SK-N-SH (cell line): ENCODE results near the gene SHC3. TPM values are rescaled to one million over a fixed set of nuclear protein-coding genes. Genes with fewer than 3 reads are reported as not detected.

Experiments used
- CTCF ChIA-PET: fragments of 300-600, 350-600 bp; formaldehyde crosslinking; extraction: SDS; loops from one replicate; lab custom pipeline; 2021; lab: Yijun Ruan, JAX
- POLR2A ChIA-PET: fragments of 350-600 bp; sonication (Branson Sonifier 250); formaldehyde crosslinking; extraction: SDS; loops from one replicate; lab custom pipeline; 2020; ENCODE audit warnings: antibody characterized with exemption, inconsistent platforms; lab: Yijun Ruan, JAX
- DNase-seq: peaks from one replicate; pipeline ENCODE4 v3.0.0; 2012
- H2AFZ ChIP-seq: fragments of 200-600 bp; sonication (generic); 2 replicates; pipeline ENCODE4 v1.8.1; 2016; ENCODE audit warnings: antibody characterized with exemption, mild to moderate bottlenecking, low read depth
- H3F3A ChIP-seq: fragments of 200-600 bp; sonication (generic); replicated peaks from 2 replicates; pipeline ENCODE3; 2016; ENCODE audit warnings: antibody characterized with exemption, mild to moderate bottlenecking; ENCODE audit not compliant: insufficient read depth
- H3K27ac ChIP-seq, 2 experiments: fragments of 200-500 bp in 1 of 2; fragments of 200-600 bp in 1 of 2; sonication (Bioruptor generic) in 1 of 2; sonication (generic), shearing (Covaris generic) in 1 of 2; 2 replicates each; pipeline versions ENCODE4 v1.5.1 to v1.6.1; 2014 to 2016; ENCODE audit warnings: low read depth in 2 of 2, inconsistent platforms in 1 of 2, low read length in 1 of 2, mild to moderate bottlenecking in 1 of 2, mixed read lengths in 1 of 2
- H3K27me3 ChIP-seq: fragments of 200-600 bp; sonication (generic), shearing (Covaris generic); 2 replicates; pipeline ENCODE4 v1.6.1; 2016; ENCODE audit warnings: mixed run types; ENCODE audit not compliant: insufficient read depth
- H3K36me3 ChIP-seq, 2 experiments: fragments of 200-500 bp in 1 of 2; fragments of 200-600 bp in 1 of 2; sonication (Bioruptor generic) in 1 of 2; sonication (generic) in 1 of 2; replicated peaks in 1 of 2; 2 replicates each; pipeline versions ENCODE3 to v1.5.1; 2014 to 2016; ENCODE audit warnings: low read length in 1 of 2, mild to moderate bottlenecking in 1 of 2; ENCODE audit not compliant: insufficient read depth in 2 of 2, control insufficient read depth in 1 of 2
- H3K4me1 ChIP-seq, 2 experiments: fragments of 200-500 bp in 1 of 2; fragments of 200-600 bp in 1 of 2; sonication (Bioruptor generic) in 1 of 2; sonication (generic), shearing (Covaris generic) in 1 of 2; 2 replicates each; pipeline versions ENCODE4 v1.5.1 to v1.6.1; 2014 to 2016; ENCODE audit warnings: low read depth in 1 of 2, low read length in 1 of 2, mixed run types in 1 of 2; ENCODE audit not compliant: insufficient read depth in 2 of 2, control insufficient read depth in 1 of 2
- H3K4me2 ChIP-seq: fragments of 200-600 bp; sonication (generic), shearing (Covaris generic); 2 replicates; pipeline ENCODE4 v1.6.1; 2017; ENCODE audit warnings: mixed run types
- H3K4me3 ChIP-seq, 2 experiments: fragments of 200-500 bp in 1 of 2; fragments of 200-600 bp in 1 of 2; sonication (Bioruptor generic) in 1 of 2; sonication (generic), shearing (Covaris generic) in 1 of 2; 2 replicates each; pipeline versions ENCODE4 v1.5.1 to v1.8.1; 2014 to 2016; ENCODE audit warnings: low read depth in 2 of 2, inconsistent platforms in 1 of 2, low read length in 1 of 2, mild to moderate bottlenecking in 1 of 2, mixed read lengths in 1 of 2, moderate library complexity in 1 of 2
- H3K79me2 ChIP-seq: fragments of 200-600 bp; sonication (generic); 2 replicates; pipeline ENCODE4 v1.8.1; 2017; ENCODE audit warnings: mild to moderate bottlenecking; ENCODE audit not compliant: insufficient read depth
- H3K9ac ChIP-seq: fragments of 200-600 bp; sonication (generic); 2 replicates; pipeline ENCODE4 v1.6.1; 2017; ENCODE audit warnings: mixed run types
- H3K9me2 ChIP-seq: fragments of 200-600 bp; sonication (generic); 2 replicates; pipeline ENCODE4 v1.6.1; 2017; ENCODE audit warnings: mixed run types
- H3K9me3 ChIP-seq: fragments of 200-600 bp; sonication (generic); 2 replicates; pipeline ENCODE4 v1.6.1; 2017; ENCODE audit warnings: mixed run types, mild to moderate bottlenecking, moderate library complexity
- H4K20me1 ChIP-seq: fragments of 200-600 bp; sonication (generic); 2 replicates; pipeline ENCODE4 v1.6.1; 2017; ENCODE audit warnings: mild to moderate bottlenecking, mixed run types; ENCODE audit not compliant: insufficient read depth
- EP300 ChIP-seq, 2 experiments: IDR thresholded peaks; 2 replicates each; pipeline versions ENCODE4 v1.4.0 to v1.6.1; 2012; ENCODE audit warnings: borderline replicate concordance in 1 of 2, low read depth in 1 of 2, low read length in 1 of 2
- EZH2phosphoT487 ChIP-seq: fragments of 200-600 bp; sonication (generic); IDR thresholded peaks from 2 replicates; pipeline ENCODE4 v1.6.1; 2017; ENCODE audit warnings: low read depth, mixed run types, mild to moderate bottlenecking, antibody characterized with exemption, moderate library complexity, borderline replicate concordance
- FOSL2 ChIP-seq: IDR thresholded peaks from 2 replicates; pipeline ENCODE4 v1.4.0; 2012; ENCODE audit warnings: low read depth, mild to moderate bottlenecking, moderate library complexity, borderline replicate concordance
- FOXJ3 ChIP-seq: sonication (generic); formaldehyde crosslinking; IDR thresholded peaks from 2 replicates; pipeline ENCODE4 v1.5.1; 2020; ENCODE audit warnings: mild to moderate bottlenecking, missing genetic modification reagents
- GABPA ChIP-seq: IDR thresholded peaks from 2 replicates; pipeline ENCODE4 v1.4.0; 2012; ENCODE audit warnings: low read depth, mild to moderate bottlenecking
- GATA2 ChIP-seq: sonication (generic); formaldehyde crosslinking; IDR thresholded peaks from 2 replicates; pipeline ENCODE4 v1.5.0; 2020; ENCODE audit warnings: mild to moderate bottlenecking, missing genetic modification reagents
- JUND ChIP-seq: IDR thresholded peaks from 2 replicates; pipeline ENCODE4 v1.4.0; 2012
- MEF2A ChIP-seq: IDR thresholded peaks from 2 replicates; pipeline ENCODE4 v1.4.0; 2012; ENCODE audit warnings: low read depth, borderline replicate concordance
- NFIC ChIP-seq: IDR thresholded peaks from 2 replicates; pipeline ENCODE4 v1.4.0; 2012; ENCODE audit warnings: borderline replicate concordance
- NRF1 ChIP-seq: IDR thresholded peaks from 2 replicates; pipeline ENCODE4 v1.6.1; 2012; ENCODE audit warnings: low read depth, mild to moderate bottlenecking, low read length
- POLR2AphosphoS5 ChIP-seq: IDR thresholded peaks from 2 replicates; pipeline ENCODE4 v1.6.1; 2012; ENCODE audit warnings: low read depth, low read length
- RAD21 ChIP-seq: IDR thresholded peaks from 2 replicates; pipeline ENCODE4 v1.6.1; 2012; ENCODE audit warnings: mild to moderate bottlenecking, low read length
- RCOR1 ChIP-seq: fragments of 150-350 bp; IDR thresholded peaks from 2 replicates; pipeline ENCODE4 v1.6.1; 2017; ENCODE audit warnings: antibody characterized with exemption, low read length
- RFX5 ChIP-seq: IDR thresholded peaks from 2 replicates; pipeline ENCODE4 v1.6.1; 2012; ENCODE audit warnings: mild to moderate bottlenecking, improper control_type of control experiment, low read length
- RXRA ChIP-seq: IDR thresholded peaks from 2 replicates; pipeline ENCODE4 v1.4.0; 2012; ENCODE audit warnings: low read depth, mild to moderate bottlenecking, borderline replicate concordance
- SIN3A ChIP-seq: IDR thresholded peaks from 2 replicates; pipeline ENCODE4 v1.6.1; 2012; ENCODE audit warnings: low read depth, mild to moderate bottlenecking, low read length, moderate library complexity, borderline replicate concordance
- SMC3 ChIP-seq: IDR thresholded peaks from 2 replicates; pipeline ENCODE4 v1.6.1; 2012; ENCODE audit warnings: low read depth, low read length, improper control_type of control experiment
- TAF1 ChIP-seq: IDR thresholded peaks from 2 replicates; pipeline ENCODE4 v1.6.1; 2012; ENCODE audit warnings: low read depth, mild to moderate bottlenecking, low read length, moderate library complexity, borderline replicate concordance
- TCF12 ChIP-seq: IDR thresholded peaks from 2 replicates; pipeline ENCODE4 v1.4.0; 2012
- TEAD4 ChIP-seq: IDR thresholded peaks from 2 replicates; pipeline ENCODE4 v1.4.0; 2012; ENCODE audit warnings: mild to moderate bottlenecking, borderline replicate concordance; ENCODE audit not compliant: insufficient read depth
- YY1 ChIP-seq: IDR thresholded peaks from 2 replicates; pipeline ENCODE4 v1.4.0; 2012; ENCODE audit warnings: low read depth, mild to moderate bottlenecking
- WGBS: methylation state at CpG from one replicate; pipeline ENCODE4 v1.1.6; 2017; ENCODE audit warnings: low lambda C conversion rate; 5-methylcytosine and 5-hydroxymethylcytosine counted together
- polyA plus RNA-seq, 3 experiments: library from polyadenylated mRNA; depleted of rRNA; stranded (reverse); fragments of >200 nt; gene quantifications; 2 replicates each; pipeline ENCODE4 v1.2.3, GENCODE V29; 2012
- TF ChIP-seq, protein P1 (sequence below): IDR thresholded peaks from 2 replicates; pipeline ENCODE4 v1.6.1; 2012; ENCODE audit warnings: mild to moderate bottlenecking, low read depth, low read length, moderate library complexity
- TF ChIP-seq, protein P2 (sequence below): IDR thresholded peaks from 2 replicates; pipeline ENCODE4 v1.4.0; 2012; ENCODE audit warnings: low read depth
- TF ChIP-seq, protein P3 (sequence below): IDR thresholded peaks from 2 replicates; pipeline ENCODE4; 2012
- TF ChIP-seq, protein P4 (sequence below): IDR thresholded peaks from 2 replicates; pipeline ENCODE4 v1.4.0; 2012; ENCODE audit warnings: low read depth, borderline replicate concordance
- TF ChIP-seq, protein P5 (sequence below): IDR thresholded peaks from 2 replicates; pipeline ENCODE4 v1.4.0; 2012; ENCODE audit warnings: low read depth, borderline replicate concordance

The SHC3 gene
- polyA plus RNA-seq, 1 of the 3 experiments (the other 2 are of a cell fraction), result 3.2 TPM

DNA sequence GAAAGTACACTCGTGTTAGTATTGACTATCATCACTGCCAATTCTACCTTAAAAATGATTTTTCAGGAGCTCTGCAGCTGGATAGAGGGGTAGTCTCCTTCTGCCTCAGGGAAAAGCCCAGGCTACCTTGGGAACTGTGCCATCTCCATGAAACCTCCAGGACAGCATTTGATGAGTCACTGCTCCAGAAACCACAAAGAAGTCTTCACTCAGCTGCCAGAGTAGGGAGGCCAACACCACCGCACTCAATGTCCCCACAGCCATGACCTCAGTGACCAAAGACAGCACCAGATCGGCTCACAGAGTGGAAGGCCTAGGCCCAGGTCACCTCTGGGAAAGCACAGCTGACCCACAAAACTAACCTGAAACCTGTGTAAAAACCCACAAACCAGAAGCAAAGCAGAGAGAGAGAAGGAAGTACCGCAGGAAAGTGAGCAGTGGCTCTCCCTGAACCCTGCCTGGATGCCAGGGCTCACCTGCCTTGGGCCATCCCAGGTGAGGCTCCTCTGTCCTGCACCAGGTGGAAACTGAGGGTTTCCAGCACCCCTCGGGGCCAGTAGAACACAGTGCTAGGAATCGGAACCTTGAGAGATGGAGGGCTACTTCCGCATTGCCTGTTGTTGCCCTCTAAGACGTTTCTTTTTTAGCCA is 157.3 kb downstream of the SHC3 start:
- Histone ChIP-seq H3K79me2 (no peaks in the 10 kb centered on the region), H3F3A (peaks cover 6% of the 10 kb centered on the region), H3K4me1 (peaks cover 4 to 27% of the 10 kb centered on the region in 2 experiments; a peak in 3 of 4 replicates), H3K9me2 (no peaks in the 10 kb centered on the region), H3K4me2 (peak overlapping the region; percentile 65), H3K9me3 (no peaks in the 10 kb centered on the region), H4K20me1 (no peaks in the 10 kb centered on the region), H3K27me3 (no peaks in the 10 kb centered on the region), H2AFZ (no peak overlapping the region), H3K27ac (peak overlapping the region in 1 of 2 experiments; percentile 70; a peak in 1 of 4 replicates), H3K36me3 (peaks cover 0 to 15% of the 10 kb centered on the region in 2 experiments), H3K4me3 (no peak overlapping the region), H3K9ac (no peak overlapping the region)
- ChIA-PET CTCF (interaction anchor here (1.4 kb wide), 1 partner anchor 10 kb away, joined by 3 read pairs; no protein-coding TSS in a partner anchor), POLR2A (no interaction called here)
- WGBS, result 87% methylated on average over 6 of the region's 8 CpGs
- DNase-seq, result no peak
- peak; percentile 40; the same call in 1 of the 2 replicates for TF ChIP-seq RXRA
- TF ChIP-seq SIN3A, result no peak
- TF ChIP-seq EP300 (IDR thresholded peaks at IDR 0.05; ENCODE audit: borderline replicate concordance in 1 of 2, low read depth in 1 of 2, low read length in 1 of 2), result peak in 1 of 2 experiments; percentile 69; a peak in 1 of 4 replicates
- peak; percentile 70 for TF ChIP-seq TCF12
- no peak for TF ChIP-seq GATA2 (CRISPR knock-in tag)
- TF ChIP-seq TAF1, result no peak
- TF ChIP-seq, protein P1, sequence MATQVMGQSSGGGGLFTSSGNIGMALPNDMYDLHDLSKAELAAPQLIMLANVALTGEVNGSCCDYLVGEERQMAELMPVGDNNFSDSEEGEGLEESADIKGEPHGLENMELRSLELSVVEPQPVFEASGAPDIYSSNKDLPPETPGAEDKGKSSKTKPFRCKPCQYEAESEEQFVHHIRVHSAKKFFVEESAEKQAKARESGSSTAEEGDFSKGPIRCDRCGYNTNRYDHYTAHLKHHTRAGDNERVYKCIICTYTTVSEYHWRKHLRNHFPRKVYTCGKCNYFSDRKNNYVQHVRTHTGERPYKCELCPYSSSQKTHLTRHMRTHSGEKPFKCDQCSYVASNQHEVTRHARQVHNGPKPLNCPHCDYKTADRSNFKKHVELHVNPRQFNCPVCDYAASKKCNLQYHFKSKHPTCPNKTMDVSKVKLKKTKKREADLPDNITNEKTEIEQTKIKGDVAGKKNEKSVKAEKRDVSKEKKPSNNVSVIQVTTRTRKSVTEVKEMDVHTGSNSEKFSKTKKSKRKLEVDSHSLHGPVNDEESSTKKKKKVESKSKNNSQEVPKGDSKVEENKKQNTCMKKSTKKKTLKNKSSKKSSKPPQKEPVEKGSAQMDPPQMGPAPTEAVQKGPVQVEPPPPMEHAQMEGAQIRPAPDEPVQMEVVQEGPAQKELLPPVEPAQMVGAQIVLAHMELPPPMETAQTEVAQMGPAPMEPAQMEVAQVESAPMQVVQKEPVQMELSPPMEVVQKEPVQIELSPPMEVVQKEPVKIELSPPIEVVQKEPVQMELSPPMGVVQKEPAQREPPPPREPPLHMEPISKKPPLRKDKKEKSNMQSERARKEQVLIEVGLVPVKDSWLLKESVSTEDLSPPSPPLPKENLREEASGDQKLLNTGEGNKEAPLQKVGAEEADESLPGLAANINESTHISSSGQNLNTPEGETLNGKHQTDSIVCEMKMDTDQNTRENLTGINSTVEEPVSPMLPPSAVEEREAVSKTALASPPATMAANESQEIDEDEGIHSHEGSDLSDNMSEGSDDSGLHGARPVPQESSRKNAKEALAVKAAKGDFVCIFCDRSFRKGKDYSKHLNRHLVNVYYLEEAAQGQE, result peak; percentile 78
- peak; percentile 87 for TF ChIP-seq NFIC
- no peak for TF ChIP-seq POLR2AphosphoS5
- TF ChIP-seq EZH2phosphoT487, result no peak
- TF ChIP-seq, protein P2, sequence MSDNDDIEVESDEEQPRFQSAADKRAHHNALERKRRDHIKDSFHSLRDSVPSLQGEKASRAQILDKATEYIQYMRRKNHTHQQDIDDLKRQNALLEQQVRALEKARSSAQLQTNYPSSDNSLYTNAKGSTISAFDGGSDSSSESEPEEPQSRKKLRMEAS, result 0 out of 2 replicates have a peak, but pooled peaks have one; percentile 37
- no peak for TF ChIP-seq GABPA
- TF ChIP-seq JUND, result peak; percentile 80
- no peak for TF ChIP-seq FOXJ3 (CRISPR knock-in tag)
- no peak for TF ChIP-seq YY1
- peak; percentile 92 for TF ChIP-seq FOSL2
- TF ChIP-seq, protein P3, sequence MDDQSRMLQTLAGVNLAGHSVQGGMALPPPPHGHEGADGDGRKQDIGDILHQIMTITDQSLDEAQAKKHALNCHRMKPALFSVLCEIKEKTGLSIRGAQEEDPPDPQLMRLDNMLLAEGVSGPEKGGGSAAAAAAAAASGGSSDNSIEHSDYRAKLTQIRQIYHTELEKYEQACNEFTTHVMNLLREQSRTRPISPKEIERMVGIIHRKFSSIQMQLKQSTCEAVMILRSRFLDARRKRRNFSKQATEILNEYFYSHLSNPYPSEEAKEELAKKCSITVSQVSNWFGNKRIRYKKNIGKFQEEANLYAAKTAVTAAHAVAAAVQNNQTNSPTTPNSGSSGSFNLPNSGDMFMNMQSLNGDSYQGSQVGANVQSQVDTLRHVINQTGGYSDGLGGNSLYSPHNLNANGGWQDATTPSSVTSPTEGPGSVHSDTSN, result peak; percentile 63
- no peak for TF ChIP-seq RFX5
- TF ChIP-seq MEF2A, result no peak
- no peak for TF ChIP-seq NRF1
- TF ChIP-seq, protein P4, sequence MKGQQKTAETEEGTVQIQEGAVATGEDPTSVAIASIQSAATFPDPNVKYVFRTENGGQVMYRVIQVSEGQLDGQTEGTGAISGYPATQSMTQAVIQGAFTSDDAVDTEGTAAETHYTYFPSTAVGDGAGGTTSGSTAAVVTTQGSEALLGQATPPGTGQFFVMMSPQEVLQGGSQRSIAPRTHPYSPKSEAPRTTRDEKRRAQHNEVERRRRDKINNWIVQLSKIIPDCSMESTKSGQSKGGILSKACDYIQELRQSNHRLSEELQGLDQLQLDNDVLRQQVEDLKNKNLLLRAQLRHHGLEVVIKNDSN, result no peak
- TF ChIP-seq RAD21, result no peak
- no peak for TF ChIP-seq SMC3
- TF ChIP-seq RCOR1, result no peak
- TF ChIP-seq, protein P5, sequence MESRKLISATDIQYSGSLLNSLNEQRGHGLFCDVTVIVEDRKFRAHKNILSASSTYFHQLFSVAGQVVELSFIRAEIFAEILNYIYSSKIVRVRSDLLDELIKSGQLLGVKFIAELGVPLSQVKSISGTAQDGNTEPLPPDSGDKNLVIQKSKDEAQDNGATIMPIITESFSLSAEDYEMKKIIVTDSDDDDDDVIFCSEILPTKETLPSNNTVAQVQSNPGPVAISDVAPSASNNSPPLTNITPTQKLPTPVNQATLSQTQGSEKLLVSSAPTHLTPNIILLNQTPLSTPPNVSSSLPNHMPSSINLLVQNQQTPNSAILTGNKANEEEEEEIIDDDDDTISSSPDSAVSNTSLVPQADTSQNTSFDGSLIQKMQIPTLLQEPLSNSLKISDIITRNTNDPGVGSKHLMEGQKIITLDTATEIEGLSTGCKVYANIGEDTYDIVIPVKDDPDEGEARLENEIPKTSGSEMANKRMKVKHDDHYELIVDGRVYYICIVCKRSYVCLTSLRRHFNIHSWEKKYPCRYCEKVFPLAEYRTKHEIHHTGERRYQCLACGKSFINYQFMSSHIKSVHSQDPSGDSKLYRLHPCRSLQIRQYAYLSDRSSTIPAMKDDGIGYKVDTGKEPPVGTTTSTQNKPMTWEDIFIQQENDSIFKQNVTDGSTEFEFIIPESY, result no peak
- TF ChIP-seq TEAD4, result no peak
